ENCODE data around the gene DLX4. TPM values are rescaled to one million over a fixed set of nuclear protein-coding genes. Genes with fewer than 3 reads are reported as not detected.

Gene DLX4
- total RNA-seq, 1 donor from 2014 or later = not detected

GRCh38 chr17:49959183-49959935 lies 9.6 kb upstream of the DLX4 start:
- TF ChIP-seq EZH2 (IDR thresholded peaks at IDR 0.05; ENCODE audit: insufficient read depth, low read length) (no peak), CTCF (IDR thresholded peaks at IDR 0.05; ENCODE audit: insufficient read depth, low read depth, low read length) (no peak)
- Mint-ChIP-seq H3K27ac (ENCODE audit: unreplicated experiment) (no peak overlapping the region), H3K36me3 (ENCODE audit: low read depth, unreplicated experiment) (peaks cover 3% of the 10 kb centered on the region), H3K4me1 (ENCODE audit: low read depth, unreplicated experiment) (peaks cover 5% of the 10 kb centered on the region), H3K9me3 (ENCODE audit: unreplicated experiment) (peaks cover 7% of the 10 kb centered on the region), H3K4me3 (ENCODE audit: unreplicated experiment) (no peak overlapping the region), H3K27me3 (ENCODE audit: low read depth, unreplicated experiment) (peaks cover 63% of the 10 kb centered on the region)
- H3K79me2 ChIP-seq (ENCODE audit: insufficient read depth, low read length) = no peaks in the 10 kb centered on the region
- peak overlapping the region; percentile 20 for H3K4me2 ChIP-seq (ENCODE audit: low read length)
- peaks cover 8% of the 10 kb centered on the region for H3K4me1 ChIP-seq (ENCODE audit: insufficient read depth, low read length)
- no peak overlapping the region for H3K27ac ChIP-seq (ENCODE audit: low read depth, low read length)
- no peak overlapping the region for H3K9ac ChIP-seq (ENCODE audit: low read length)
- H2AFZ ChIP-seq (ENCODE audit: low read depth, low read length) = no peak overlapping the region
- H3K36me3 ChIP-seq (ENCODE audit: insufficient read depth, low read length) = no peaks in the 10 kb centered on the region
- H3K27me3 ChIP-seq (ENCODE audit: insufficient read depth, low read length) = peaks cover 38% of the 10 kb centered on the region
- peaks cover 9% of the 10 kb centered on the region for H4K20me1 ChIP-seq (ENCODE audit: insufficient read depth, low read length)
- no peak overlapping the region for H3K4me3 ChIP-seq (ENCODE audit: insufficient read depth, low read depth, low read length)
- H3K9me3 ChIP-seq (ENCODE audit: insufficient read depth, low read depth, low read length) = no peaks in the 10 kb centered on the region
- DNase-seq (ENCODE audit: low read depth) (no peak), FAIRE-seq (no peak)

- Mint-ChIP-seq H3K27ac (ENCODE audit: unreplicated experiment) (no peak overlapping the region), H3K4me1 (ENCODE audit: low read depth, unreplicated experiment) (peaks cover 9% of the 10 kb centered on the region), H3K27me3 (ENCODE audit: low read depth, unreplicated experiment) (peaks cover 76% of the 10 kb centered on the region), H3K36me3 (ENCODE audit: low read depth, unreplicated experiment) (peaks cover 3% of the 10 kb centered on the region), H3K9me3 (ENCODE audit: unreplicated experiment) (peaks cover 21% of the 10 kb centered on the region), H3K4me3 (ENCODE audit: unreplicated experiment) (no peak overlapping the region)
- Histone ChIP-seq H3K9me3 (ENCODE audit: insufficient read depth, low read depth, low read length) (no peaks in the 10 kb centered on the region), H3K36me3 (ENCODE audit: insufficient read depth, low read length) (no peaks in the 10 kb centered on the region), H3K9ac (ENCODE audit: low read length) (no peak overlapping the region), H3K4me3 (ENCODE audit: insufficient read depth, low read depth, low read length) (no peak overlapping the region), H3K27ac (ENCODE audit: low read depth, low read length) (no peak overlapping the region), H3K27me3 (ENCODE audit: insufficient read depth, low read length) (peaks cover 64% of the 10 kb centered on the region), H4K20me1 (ENCODE audit: insufficient read depth, low read length) (peaks cover 12% of the 10 kb centered on the region), H3K4me1 (ENCODE audit: insufficient read depth, low read length) (peaks cover 8% of the 10 kb centered on the region), H3K79me2 (ENCODE audit: insufficient read depth, low read length) (no peaks in the 10 kb centered on the region), H2AFZ (ENCODE audit: low read depth, low read length) (no peak overlapping the region), H3K4me2 (ENCODE audit: low read length) (no peak overlapping the region)
- FAIRE-seq (no peak), DNase-seq (ENCODE audit: low read depth) (no peak)
- no peak for TF ChIP-seq CTCF (IDR thresholded peaks at IDR 0.05; ENCODE audit: insufficient read depth, low read depth, low read length)
- no peak for TF ChIP-seq EZH2 (IDR thresholded peaks at IDR 0.05; ENCODE audit: insufficient read depth, low read length)
Observed at GRCh38 chr17:49962599-49963308, 6.2 kb upstream of the DLX4 start.

GRCh38 chr17:49963309-49963625 lies 5.7 kb upstream of the DLX4 start:
- Histone ChIP-seq H3K9me3 (ENCODE audit: insufficient read depth, low read depth, low read length) (no peaks in the 10 kb centered on the region), H3K36me3 (ENCODE audit: insufficient read depth, low read length) (no peaks in the 10 kb centered on the region), H3K27me3 (ENCODE audit: insufficient read depth, low read length) (peaks cover 69% of the 10 kb centered on the region), H3K79me2 (ENCODE audit: insufficient read depth, low read length) (no peaks in the 10 kb centered on the region), H2AFZ (ENCODE audit: low read depth, low read length) (no peak overlapping the region), H3K9ac (ENCODE audit: low read length) (no peak overlapping the region), H3K4me3 (ENCODE audit: insufficient read depth, low read depth, low read length) (no peak overlapping the region), H4K20me1 (ENCODE audit: insufficient read depth, low read length) (peaks cover 12% of the 10 kb centered on the region), H3K4me2 (ENCODE audit: low read length) (no peak overlapping the region), H3K4me1 (ENCODE audit: insufficient read depth, low read length) (peaks cover 8% of the 10 kb centered on the region), H3K27ac (ENCODE audit: low read depth, low read length) (no peak overlapping the region)
- DNase-seq (ENCODE audit: low read depth) (no peak), FAIRE-seq (no peak)
- Mint-ChIP-seq H3K4me3 (ENCODE audit: unreplicated experiment) (no peak overlapping the region), H3K27me3 (ENCODE audit: low read depth, unreplicated experiment) (peaks cover 81% of the 10 kb centered on the region), H3K4me1 (ENCODE audit: low read depth, unreplicated experiment) (peaks cover 9% of the 10 kb centered on the region), H3K9me3 (ENCODE audit: unreplicated experiment) (peaks cover 21% of the 10 kb centered on the region), H3K36me3 (ENCODE audit: low read depth, unreplicated experiment) (peaks cover 3% of the 10 kb centered on the region), H3K27ac (ENCODE audit: unreplicated experiment) (peak overlapping the region; percentile 26)
- peak; percentile 2 for TF ChIP-seq EZH2 (IDR thresholded peaks at IDR 0.05; ENCODE audit: insufficient read depth, low read length)
- TF ChIP-seq CTCF (IDR thresholded peaks at IDR 0.05; ENCODE audit: insufficient read depth, low read depth, low read length) = no peak

Measured in astrocyte (in vitro differentiated cells and primary cell).